ENCODE data around the gene FREM1. TPM values are rescaled to one million over a fixed set of nuclear protein-coding genes. Genes with fewer than 3 reads are reported as not detected.

Gene FREM1
- polyA plus RNA-seq, 1 donor from 2014 or later, result 2.3 TPM

GRCh38 chr9:14912859-14913258, 2.6 kb upstream of the FREM1 start:
- Histone ChIP-seq H3K9me3 (ENCODE audit: low read length) (no peaks in the 10 kb centered on the region), H3K9ac (ENCODE audit: low read length) (no peak overlapping the region), H2AFZ (ENCODE audit: low read depth, low read length) (no peak overlapping the region), H3K4me3 (ENCODE audit: low read length) (no peak overlapping the region), H3K79me2 (replicated peaks; ENCODE audit: insufficient read depth, low read length) (no peaks in the 10 kb centered on the region), H3K27me3 (ENCODE audit: insufficient read depth, low read depth, low read length) (peaks cover 25% of the 10 kb centered on the region), H4K20me1 (ENCODE audit: insufficient read depth) (no peaks in the 10 kb centered on the region), H3K36me3 (ENCODE audit: insufficient read depth, low read length) (no peaks in the 10 kb centered on the region), H3F3A (ENCODE audit: insufficient read depth, low read length, poor library complexity, severe bottlenecking) (no peaks in the 10 kb centered on the region), H3K27ac (ENCODE audit: low read length) (no peak overlapping the region), H3K9me2 (ENCODE audit: insufficient read depth, low read length) (no peaks in the 10 kb centered on the region), H3K4me2 (ENCODE audit: low read length) (no peak overlapping the region)
- TF ChIP-seq RAD21 (conservative IDR thresholded peaks at IDR 0.05), result no peak
- no peak for TF ChIP-seq SMC3 (conservative IDR thresholded peaks at IDR 0.05; ENCODE audit: poor library complexity)
- TF ChIP-seq EP300 (conservative IDR thresholded peaks at IDR 0.05; ENCODE audit: poor library complexity, severe bottlenecking), result no peak
- TF ChIP-seq TAF1 (IDR thresholded peaks at IDR 0.05; ENCODE audit: low read depth), result no peak
- TF ChIP-seq EZH2 (IDR thresholded peaks at IDR 0.05; ENCODE audit: borderline replicate concordance, insufficient read depth, low read length, poor library complexity, severe bottlenecking), result no peak

- no peak overlapping the region for H3K9ac ChIP-seq (ENCODE audit: low read length)
- no peaks in the 10 kb centered on the region for H3K9me3 ChIP-seq (ENCODE audit: low read length)
- no peak overlapping the region for H3K27ac ChIP-seq (ENCODE audit: low read length)
- H3K4me3 ChIP-seq (ENCODE audit: low read length), result no peak overlapping the region
- no peaks in the 10 kb centered on the region for H4K20me1 ChIP-seq (ENCODE audit: insufficient read depth)
- H3K9me2 ChIP-seq (ENCODE audit: insufficient read depth, low read length), result no peaks in the 10 kb centered on the region
- H3K36me3 ChIP-seq (ENCODE audit: insufficient read depth, low read length), result no peaks in the 10 kb centered on the region
- no peak overlapping the region for H2AFZ ChIP-seq (ENCODE audit: low read depth, low read length)
- no peaks in the 10 kb centered on the region for H3K79me2 ChIP-seq (replicated peaks; ENCODE audit: insufficient read depth, low read length)
- no peak for TF ChIP-seq REST (IDR thresholded peaks at IDR 0.05; ENCODE audit: borderline replicate concordance)
- no peak for TF ChIP-seq TAF1 (IDR thresholded peaks at IDR 0.05; ENCODE audit: low read depth)
- no peak for TF ChIP-seq EP300 (conservative IDR thresholded peaks at IDR 0.05; ENCODE audit: poor library complexity, severe bottlenecking)
- no peak for TF ChIP-seq MXI1 (conservative IDR thresholded peaks at IDR 0.05; ENCODE audit: poor library complexity, severe bottlenecking)
- no peak for TF ChIP-seq EZH2 (IDR thresholded peaks at IDR 0.05; ENCODE audit: borderline replicate concordance, insufficient read depth, low read length, poor library complexity, severe bottlenecking)
- TF ChIP-seq SMC3 (conservative IDR thresholded peaks at IDR 0.05; ENCODE audit: poor library complexity), result no peak
- TF ChIP-seq POLR2AphosphoS5 (IDR thresholded peaks at IDR 0.05), result no peak
- TF ChIP-seq CTCF (IDR thresholded peaks at IDR 0.05; ENCODE audit: poor library complexity, severe bottlenecking), result no peak
- TF ChIP-seq RAD21 (conservative IDR thresholded peaks at IDR 0.05), result no peak
- H3K4me2 ChIP-seq (ENCODE audit: low read length), result no peak overlapping the region
- H3F3A ChIP-seq (ENCODE audit: insufficient read depth, low read length, poor library complexity, severe bottlenecking), result no peaks in the 10 kb centered on the region
- peaks cover 32% of the 10 kb centered on the region for H3K27me3 ChIP-seq (ENCODE audit: insufficient read depth, low read depth, low read length)
Observed at GRCh38 chr9:14911046-14911445, 818 bp upstream of the FREM1 start.

Measured in neural cell (in vitro differentiated cells).